NCI-H345 treated with DMSO at 0.1 percent for 48 hours (cell line): ENCODE data around the gene SLN.

Source experiments
- DNase-seq: peaks from one replicate; lab custom pipeline; 2025; ENCODE audit not compliant: unreplicated experiment; lab: John Stamatoyannopoulos, UW

SLN gene

GRCh38 chr11:107719557-107720302 is 7.9 kb upstream of the SLN start:
- DNase-seq = no peak

- DNase-seq = no peak
These were observed 7.2 kb upstream of the SLN start for GRCh38 chr11:107719073-107719472.

GRCh38 chr11:107716884-107717532 is 5.2 kb upstream of the SLN start:
- no peak for DNase-seq

- DNase-seq = no peak
These were observed 1.2 kb upstream of the SLN start for GRCh38 chr11:107713009-107713408.

- DNase-seq = no peak
These were observed 1.6 kb downstream of the SLN start for GRCh38 chr11:107710301-107710700.

- no peak for DNase-seq
These were observed 3.1 kb downstream of the SLN start for GRCh38 chr11:107708792-107709191.

GRCh38 chr11:107707807-107708206 is 4.0 kb downstream of the SLN start:
- no peak for DNase-seq

GRCh38 chr11:107707215-107707671 is 4.6 kb downstream of the SLN start:
- DNase-seq = no peak

- no peak for DNase-seq
These were observed 5.3 kb downstream of the SLN start for GRCh38 chr11:107706531-107706930.

GRCh38 chr11:107705027-107705426 is 6.8 kb downstream of the SLN start:
- no peak for DNase-seq

GRCh38 chr11:107704451-107704850 is 7.4 kb downstream of the SLN start:
- DNase-seq = no peak

GRCh38 chr11:107702723-107703122 is 9.1 kb downstream of the SLN start:
- no peak for DNase-seq

GRCh38 chr11:107702109-107702660 is 9.7 kb downstream of the SLN start:
- DNase-seq = no peak

- no peak for DNase-seq
These were observed 12.2 kb downstream of the SLN start for GRCh38 chr11:107699371-107700285.

GRCh38 chr11:107697291-107697690 is 14.6 kb downstream of the SLN start:
- no peak for DNase-seq

- no peak for DNase-seq
These were observed 15.7 kb downstream of the SLN start for GRCh38 chr11:107696140-107696539.

GRCh38 chr11:107695446-107695845 is 16.4 kb downstream of the SLN start:
- no peak for DNase-seq

GRCh38 chr11:107691000-107691750 is 20.7 kb downstream of the SLN start:
- no peak for DNase-seq

GRCh38 chr11:107689317-107690202 is 22.3 kb downstream of the SLN start:
- peak; percentile 71 for DNase-seq
